GM18873 (cell line): ENCODE measurements around the gene CD248.
"Not testable (repeated sequence)": the region's sequence is repeated elsewhere in the genome, so short reads cannot be mapped to it uniquely, and the experiment has no call there.

Source experiments
- ATAC-seq: cut with Tn5 transposase; IDR thresholded peaks from one replicate; pipeline ENCODE4 v1.9.1; 2021; ENCODE audit warnings: mild to moderate bottlenecking, moderate library complexity, moderate number of reproducible peaks; ENCODE audit not compliant: unreplicated experiment, low FRiP score

Gene CD248

DNA sequence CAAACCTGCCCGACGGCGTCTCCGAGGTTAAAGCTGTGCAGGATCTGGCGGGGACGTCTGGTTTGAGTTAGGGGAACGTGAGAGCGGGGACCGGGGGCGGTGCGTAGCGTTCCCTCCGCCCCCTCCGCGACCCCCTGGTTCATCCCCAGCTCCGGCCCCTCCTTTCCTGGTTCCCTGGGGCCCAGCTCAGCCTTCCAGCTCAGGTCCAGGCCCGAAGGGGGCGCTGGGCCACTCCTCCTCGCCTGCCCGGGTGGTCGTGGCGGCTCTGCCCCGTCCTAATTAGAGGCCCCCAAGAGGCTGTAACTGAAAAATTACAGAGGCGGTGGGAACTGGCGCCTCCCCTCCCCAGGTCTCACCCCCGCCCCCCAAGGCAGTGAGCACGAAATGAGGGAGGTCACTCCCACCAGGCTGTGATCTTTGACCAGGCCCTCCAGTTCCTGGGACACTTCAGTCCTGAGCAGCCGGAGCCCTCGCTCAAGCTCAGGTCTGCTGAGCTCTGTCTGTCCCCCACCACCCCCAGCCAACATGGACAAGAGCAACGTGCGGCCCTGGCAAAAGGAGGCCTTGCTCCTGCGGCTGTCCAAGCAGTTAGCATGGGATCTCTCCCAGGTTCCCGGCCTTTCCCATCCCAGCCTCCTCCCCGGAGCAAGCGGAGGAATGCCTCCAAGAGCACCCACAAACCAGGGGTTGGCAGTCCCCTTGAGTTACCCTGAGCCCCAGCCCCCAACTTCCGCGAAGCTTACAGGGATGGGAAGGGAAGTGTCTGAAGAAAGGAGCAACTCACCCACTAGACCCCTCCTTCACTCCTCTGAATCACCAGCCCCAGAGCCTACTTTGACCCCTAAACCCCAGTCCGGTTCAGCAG lies 3.3 kb downstream of the CD248 start:
- no peak for ATAC-seq

DNA sequence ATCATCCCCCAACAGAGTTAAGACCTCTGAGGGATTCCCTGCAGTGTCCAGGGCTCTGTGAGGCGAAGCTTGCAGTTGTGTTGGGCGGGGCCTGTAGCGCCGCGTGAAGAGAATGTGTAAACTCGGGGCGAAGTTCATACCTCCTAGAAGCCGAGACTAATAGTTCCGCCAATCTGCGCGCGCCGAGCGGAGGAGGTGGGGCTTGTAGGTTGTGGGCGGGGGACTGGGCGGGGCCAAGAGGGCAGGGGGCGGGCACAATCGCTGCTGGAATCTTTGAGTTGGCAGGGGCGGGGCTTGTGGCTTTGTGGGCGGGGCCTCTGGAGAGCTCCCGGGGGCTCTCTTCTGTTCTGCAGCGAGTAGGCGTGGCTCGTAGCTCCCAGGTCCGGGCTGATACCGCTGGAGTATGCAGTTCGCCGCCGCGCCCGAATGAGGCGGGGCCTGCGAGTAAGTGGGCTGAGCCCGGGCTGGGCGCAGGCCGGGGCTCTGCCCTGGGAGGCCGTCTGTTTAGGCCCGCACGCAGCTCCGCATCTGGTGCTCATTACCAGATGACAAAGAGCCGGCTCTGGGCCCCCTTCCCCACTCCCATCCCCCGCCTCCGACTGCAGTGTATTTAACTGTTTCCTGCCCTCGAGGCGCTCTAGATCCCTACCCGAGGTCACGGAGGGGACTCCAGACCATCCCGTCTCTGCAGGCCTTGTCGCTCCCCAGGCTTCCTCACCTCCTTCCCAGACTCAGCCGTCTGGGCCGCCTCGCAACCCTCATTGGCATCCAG lies 4.1 kb downstream of the CD248 start:
- ATAC-seq: peak; percentile 36

DNA sequence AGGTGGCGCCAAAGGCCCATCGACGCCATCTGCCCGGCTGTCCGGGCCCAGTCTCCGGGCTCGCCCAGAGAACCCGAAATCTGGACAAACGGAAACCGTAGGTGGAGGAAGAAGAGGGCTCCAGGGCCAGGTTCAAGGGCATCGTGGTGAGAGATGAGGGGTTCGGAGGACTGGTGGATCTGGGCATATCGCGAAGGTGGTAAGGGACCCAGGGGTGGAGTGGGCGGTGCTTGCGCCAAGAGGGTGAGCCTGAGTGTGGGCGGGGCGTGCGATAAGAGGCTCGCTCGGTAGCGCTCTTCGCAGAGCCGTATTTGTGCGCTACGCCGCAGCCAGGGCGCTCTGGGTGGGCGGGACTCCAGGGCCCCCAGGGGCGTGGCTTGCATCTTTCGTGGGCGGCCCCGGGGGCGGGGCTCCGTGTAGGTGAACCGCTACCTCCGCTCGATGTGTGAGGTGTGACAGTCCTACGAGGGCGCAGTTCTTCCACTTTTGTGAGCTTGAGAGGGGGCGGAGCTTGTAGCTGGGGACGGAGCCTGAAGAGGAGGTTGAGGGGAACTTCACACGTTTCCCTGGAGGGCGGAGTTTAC lies 4.8 kb downstream of the CD248 start:
- peak; percentile 64 for ATAC-seq

DNA sequence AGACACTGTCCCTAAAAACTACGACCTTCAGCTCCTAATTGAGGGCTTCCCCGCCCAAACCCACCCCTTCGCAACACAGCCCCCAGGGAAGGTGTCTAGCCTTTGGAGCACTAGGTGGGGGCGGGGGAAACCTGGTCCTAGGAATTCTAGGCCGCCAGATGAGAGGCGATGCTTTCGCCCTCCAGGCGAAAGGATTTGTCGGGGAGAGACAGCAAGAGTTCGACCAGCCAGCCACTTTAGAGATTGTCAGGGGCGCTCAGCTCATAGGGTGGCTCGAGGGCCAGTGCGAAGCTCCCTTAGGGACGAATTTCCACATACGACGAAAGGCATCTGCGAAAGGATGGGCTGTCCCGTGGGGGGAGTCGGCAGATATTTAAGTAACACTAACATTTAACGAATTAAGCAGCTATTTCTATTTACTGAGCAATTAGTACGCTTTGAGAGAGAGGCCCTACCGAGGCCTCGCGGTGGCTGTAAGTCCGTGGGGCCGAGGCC lies 5.3 kb downstream of the CD248 start:
- no peak for ATAC-seq

DNA sequence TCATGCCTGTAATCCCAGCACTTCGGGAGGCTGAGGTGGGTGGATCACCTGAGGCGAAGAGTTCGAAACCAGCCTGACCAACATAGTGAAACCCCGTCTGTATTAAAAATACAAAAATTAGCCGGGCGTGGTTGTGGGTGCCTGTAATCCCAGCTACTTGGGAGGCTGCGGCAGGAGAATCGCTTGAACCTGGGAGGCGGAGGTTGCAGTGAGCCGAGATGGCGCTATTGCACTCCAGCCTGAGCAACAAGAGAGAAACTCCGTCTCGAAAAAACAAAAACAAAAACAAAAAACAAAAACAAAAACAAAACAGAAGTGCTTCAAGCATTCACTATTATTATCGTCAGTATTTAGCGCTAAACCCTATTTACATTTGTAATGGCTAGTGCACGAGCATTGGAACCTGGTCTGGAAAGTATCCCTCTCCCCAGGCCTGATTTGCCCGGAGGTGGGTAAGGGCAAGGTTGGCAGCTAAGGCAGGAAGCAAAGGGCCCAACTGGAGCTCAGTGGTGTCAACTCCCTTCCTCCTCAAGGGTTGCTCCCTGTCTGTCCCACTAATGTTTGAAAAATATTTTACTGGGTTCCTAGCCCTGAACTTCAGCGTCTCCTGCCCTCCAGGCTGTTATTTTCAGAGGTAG lies 5.9 kb downstream of the CD248 start:
- ATAC-seq: not testable (repeated sequence)

DNA sequence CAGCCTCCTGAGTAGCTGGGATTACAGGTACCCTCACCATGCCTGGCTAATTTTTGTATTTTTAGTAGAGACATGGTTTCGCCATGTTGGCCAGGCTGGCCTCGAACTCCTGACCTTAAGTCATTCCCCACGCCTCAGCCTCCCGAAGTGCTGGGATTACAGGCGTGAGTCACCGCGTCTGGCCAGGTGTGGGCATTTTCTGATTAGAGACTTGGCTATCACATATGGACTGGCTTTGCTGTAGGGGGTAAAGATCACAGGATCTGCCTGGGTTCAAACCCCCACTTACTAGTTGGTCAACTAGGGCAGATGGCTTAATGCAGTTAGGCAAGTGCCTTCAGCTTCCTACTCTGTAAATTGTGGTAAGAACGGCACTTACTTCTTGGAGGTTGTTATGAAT lies 6.5 kb downstream of the CD248 start:
- no peak for ATAC-seq

DNA sequence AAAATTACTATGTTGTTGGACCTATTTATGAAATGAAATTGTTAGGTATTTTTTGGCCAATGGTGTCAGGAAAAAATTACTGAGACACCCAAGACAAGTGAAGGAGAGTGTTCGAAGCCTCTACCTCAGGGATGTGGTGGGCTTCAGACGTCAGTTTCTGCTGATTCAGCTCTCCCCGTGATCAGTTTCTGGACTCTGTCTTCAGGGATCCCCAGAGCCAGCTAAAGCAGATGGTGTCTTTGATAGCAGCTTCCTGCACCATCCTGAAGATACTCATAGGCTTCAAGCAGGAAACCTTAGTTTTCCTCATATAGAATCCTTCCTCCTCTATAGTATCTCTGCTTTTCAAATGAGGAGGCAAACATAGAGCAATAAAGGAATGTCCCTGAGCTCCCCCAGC lies 7.4 kb downstream of the CD248 start:
- ATAC-seq: no peak

DNA sequence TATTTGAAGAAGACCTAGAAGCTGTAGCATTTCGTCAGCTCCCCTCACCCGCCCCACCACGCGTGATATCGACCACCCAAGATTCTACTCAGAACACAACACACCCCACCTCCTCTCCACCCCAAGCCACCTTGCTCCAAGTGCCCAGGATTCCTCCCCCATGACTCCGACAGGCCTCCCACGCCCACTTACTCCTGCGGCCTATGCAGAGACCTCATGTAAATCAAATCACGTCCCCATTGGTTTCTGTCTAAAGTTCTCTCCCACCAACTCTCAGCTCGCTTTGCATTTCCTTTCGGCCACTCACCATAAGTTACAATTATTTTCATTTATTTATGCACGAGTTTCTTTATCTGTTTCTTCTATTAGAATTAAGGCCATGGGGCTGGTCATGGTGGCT lies 14.2 kb downstream of the CD248 start:
- no peak for ATAC-seq

DNA sequence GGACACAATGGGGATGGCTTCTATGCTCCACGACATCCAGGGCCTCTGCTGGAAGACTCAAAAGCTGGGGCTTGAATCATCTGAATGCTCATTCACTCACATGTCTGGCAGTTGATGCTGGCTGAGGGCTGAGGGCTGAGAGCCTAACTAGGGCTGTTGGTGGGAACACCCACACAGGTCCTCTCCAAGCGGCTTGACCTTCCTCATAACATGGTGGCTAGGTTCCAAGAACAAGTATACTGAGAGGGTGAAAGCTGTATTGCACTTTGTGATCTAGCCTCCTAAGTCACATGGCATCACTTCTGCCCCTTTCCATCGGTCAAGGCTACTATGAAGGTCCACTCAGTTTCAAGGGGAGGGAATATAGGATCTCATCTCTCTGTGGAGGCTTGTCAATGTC lies 17.7 kb downstream of the CD248 start:
- ATAC-seq: no peak

DNA sequence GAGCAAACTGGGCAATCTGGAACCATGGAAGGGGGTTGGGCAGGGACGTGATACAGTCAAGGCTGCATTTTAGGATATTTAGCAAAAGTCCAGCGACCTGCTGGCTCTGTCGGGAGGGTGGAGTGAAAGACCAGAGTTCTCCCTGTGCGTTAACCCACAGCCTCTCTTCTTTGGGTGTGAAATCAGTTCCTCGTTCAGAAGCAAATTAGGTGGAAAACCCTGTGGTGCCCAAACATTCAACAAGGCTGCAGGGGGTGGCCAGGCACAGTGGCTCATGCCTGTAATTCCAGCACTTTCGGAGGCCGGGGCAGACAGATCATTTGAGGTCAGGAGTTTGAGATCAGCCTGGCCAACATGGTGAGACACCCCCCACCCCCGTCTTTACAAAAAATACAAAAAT lies 19.2 kb downstream of the CD248 start:
- no peak for ATAC-seq

DNA sequence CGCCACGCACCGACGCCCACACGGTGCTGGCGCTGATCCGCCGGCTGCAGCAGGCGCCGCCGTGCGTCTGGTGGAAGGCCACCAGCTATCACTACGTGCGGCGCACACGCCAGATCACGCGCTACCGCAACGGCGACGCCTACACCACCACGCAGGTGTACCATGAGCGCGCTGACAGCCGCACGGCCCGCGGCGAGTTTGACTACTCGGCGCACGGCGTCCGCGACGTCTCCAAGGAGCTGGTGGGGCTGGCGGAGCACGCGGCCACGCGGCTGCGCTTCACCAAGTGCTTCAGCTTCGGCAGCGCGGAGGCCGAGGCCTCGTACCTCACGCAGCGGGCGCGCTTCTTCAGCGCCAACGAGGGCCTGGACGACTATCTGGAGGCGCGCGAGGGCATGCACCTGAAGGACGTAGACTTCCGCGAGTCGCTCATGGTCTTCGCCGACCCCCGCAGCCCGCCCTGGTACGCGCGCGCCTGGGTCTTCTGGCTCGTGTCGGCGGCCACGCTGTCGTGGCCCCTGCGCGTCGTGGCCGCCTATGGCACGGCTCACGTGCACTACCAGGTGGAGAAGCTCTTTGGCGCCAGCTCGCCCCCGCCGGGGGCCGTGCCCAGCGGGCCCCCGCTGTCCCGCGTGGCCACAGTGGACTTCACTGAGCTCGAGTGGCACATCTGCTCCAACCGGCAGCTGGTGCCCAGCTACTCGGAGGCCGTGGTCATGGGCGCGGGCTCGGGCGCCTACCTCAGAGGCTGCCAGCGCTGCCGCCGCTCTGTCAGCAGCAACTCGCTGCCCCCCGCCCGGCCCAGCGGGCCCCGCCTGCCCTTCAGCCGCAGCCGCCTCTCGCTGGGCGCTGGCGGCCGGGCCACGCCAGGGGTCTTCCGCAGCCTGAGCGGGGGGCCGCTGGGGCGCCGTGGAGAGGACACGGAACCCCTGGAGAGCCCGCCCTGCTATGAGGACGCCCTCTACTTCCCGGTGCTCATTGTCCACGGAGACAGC lies 21.9 kb downstream of the CD248 start:
- ATAC-seq: no peak

DNA sequence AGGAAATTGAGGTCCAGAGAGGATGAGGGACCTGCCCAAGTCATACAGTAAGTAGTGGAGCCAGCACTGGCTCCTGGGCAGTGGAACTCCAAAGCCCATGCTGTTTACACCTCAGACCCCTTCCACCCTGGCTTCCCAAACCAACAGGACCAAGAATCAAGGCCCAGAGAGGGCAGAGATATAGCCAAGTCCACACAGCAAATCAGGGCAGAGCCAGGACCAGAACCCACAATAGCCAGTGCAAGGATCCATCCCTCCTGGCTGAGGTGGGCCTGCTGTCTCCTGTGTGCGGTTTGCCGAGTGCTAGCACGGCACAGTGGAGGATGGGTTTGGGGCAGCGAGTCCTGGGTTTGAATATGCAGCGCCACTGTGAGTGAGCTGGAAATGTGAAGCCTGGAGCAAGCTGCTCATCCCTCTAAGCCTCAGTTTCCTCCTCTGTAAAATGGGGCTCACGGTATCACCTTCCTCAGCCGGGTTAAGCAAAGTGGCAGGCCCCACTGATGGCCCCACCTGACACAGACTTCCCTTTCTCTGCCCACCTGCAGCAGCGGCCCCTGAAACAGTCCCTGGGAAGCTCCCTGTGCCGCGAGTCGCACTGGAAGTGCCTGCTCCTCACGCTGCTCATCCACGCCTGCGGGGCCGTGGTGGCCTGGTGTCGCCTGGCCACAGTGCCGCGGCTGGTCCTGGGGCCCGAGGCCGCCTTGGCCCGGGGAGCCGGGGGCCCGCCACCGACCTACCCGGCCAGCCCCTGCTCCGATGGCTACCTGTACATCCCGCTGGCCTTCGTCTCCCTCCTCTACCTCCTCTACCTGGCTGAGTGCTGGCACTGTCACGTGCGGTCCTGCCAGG lies 22.8 kb downstream of the CD248 start:
- no peak for ATAC-seq

DNA sequence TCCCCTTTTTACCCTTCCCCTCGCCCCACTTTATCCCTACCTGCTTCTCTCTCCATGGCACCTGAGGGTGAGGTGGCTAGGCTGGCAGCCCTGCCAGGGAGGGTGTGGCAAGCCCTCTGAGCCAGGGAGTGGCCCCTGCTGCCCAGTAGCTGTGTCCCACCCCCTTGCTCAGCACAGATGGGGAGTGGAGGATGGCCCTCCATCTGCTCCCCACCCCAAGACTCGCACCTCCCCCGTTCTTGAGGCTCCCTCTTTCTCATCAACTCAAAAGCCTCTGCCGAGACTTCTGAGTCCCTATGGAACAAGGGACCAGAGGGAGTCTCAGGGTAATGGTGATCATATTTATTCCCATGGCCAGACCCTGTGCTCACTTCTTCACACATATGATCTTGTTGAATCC lies 23.5 kb downstream of the CD248 start:
- ATAC-seq: no peak

DNA sequence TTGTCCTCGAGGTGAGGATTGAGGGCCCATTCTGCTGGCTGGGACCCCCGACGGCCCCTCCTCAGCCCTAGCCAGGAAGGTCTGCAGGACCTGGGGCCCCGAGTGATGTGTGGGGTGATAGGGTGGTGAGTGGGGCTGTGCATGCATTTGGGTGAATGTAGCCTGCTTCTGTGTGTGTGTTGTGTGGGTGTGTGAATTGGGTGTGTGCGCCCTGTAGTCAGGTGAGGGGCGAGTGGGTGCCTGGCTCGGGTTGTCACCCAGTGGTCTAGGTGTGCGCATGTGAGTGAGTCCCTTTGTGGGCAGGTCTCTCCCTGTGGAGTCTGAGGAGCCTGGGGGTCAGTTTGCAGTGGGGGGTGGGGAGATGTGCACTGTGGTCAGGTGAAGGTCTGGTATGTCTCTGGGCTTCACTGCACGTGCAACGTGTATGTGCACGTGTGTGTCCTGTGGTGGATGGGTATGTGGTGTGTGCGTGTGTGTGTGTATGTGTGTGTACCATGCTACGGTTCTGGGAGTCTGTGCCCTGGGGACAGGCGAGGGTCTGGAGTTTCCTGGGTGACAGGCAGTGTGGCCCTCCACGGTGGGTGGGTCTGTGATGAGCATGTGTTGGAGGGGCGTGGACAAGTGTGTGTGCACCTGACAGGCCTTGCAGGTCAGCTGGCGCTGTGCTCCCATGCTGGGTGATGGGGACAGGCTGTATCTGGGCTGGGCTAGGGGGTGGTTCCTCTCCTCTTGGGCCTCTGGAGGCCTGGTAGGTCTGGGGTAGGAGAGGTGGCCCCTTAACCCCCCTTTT lies 24.1 kb downstream of the CD248 start:
- no peak for ATAC-seq

DNA sequence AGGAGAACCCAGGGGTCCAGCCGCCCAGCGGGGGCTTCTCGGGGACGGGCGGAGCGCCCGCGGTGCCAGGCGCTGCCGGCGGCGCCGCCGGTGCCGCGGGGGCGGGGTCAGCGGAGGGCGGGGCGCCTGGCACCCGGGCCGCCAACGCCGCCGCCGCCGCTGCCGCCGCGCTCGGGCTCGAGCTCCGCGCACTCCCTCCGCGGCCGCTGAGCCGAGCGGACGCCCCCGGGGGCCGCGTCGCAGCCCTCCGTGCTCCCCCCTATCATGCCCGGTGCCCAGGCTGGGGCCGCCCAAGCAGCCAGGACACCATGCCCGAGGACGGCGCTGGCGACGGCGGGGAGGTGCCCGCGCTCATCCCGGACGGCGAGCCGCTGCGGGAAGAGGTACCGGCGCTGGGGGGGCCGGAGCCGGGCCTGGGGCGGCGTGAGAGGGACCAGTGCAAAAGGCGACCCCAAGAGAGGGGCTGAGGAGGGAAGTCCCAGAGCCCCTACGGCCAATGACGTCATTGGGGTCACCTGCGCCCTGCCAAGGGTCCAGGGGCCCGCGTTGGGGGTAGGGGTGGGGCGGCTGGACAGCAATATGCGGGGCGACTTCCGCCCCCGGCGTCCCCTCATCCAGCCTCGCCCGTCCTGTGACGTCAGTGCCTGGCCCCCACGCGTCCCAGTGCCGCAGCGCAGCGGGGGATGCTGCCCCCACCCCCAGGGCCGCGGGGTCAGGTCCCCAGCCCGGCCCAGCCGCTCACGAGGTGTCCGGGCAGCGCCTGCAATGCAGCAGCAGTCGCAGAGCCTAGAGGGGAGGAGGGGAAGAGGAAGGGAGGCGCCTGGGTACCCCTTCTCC lies 24.9 kb downstream of the CD248 start, which contains the start of gene TMEM151A:
Gene TMEM151A (plus strand): TSS at position 189 of the 837 bp plus-strand sequence. CDS start 120 bp downstream, at position 309.
- no peak for ATAC-seq

DNA sequence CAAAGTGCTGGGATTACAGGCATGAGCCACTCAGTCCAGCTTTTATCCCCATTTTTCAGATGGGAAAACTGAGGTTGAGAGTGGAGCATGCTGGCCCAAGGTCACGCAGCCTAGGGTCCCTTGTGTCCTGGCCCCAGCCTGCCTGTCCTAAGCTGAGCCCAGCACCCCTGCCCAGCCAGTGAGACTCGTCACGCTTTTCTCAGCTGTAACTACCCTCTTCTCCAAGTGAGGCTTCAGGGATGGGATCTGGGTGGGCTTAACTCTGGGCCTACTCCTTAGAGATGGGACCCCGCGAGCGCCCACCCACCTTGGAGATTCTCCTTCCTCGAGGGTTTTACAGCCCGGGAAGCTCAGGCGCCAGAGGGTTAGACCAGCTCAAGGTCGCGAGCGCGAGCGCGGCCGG lies 25.5 kb downstream of the CD248 start:
- ATAC-seq: no peak

DNA sequence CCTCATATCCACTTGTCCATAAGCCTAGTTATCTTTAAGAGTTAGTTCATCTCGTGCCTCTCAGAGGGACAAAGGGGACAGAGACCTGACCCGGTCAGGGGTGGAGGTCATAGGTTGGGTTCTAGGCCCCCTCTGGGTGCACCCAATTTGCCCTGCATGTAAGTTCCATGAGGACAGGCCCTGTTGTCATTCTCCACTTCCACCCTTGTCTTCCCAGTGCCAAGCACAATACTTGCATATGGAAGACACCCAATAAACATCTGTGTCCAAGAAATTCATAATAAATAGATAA lies 26.6 kb downstream of the CD248 start:
- no peak for ATAC-seq
